PC-9 (cell line): ENCODE data around the gene GCDH.

ENCODE experiments used
- EZH2 ChIP-seq: fragments of 200-600 bp; sonication (generic); IDR thresholded peaks from 2 replicates; pipeline ENCODE4 v1.8.0; 2017; ENCODE audit warnings: antibody characterized with exemption, low read depth
- TF ChIP-seq, protein P1 (sequence below): fragments of 200-600 bp; sonication (generic); conservative IDR thresholded peaks from 2 replicates; pipeline ENCODE4 v1.6.1; 2017; ENCODE audit warnings: mixed run types, antibody characterized with exemption, mild to moderate bottlenecking, moderate library complexity

DNA sequence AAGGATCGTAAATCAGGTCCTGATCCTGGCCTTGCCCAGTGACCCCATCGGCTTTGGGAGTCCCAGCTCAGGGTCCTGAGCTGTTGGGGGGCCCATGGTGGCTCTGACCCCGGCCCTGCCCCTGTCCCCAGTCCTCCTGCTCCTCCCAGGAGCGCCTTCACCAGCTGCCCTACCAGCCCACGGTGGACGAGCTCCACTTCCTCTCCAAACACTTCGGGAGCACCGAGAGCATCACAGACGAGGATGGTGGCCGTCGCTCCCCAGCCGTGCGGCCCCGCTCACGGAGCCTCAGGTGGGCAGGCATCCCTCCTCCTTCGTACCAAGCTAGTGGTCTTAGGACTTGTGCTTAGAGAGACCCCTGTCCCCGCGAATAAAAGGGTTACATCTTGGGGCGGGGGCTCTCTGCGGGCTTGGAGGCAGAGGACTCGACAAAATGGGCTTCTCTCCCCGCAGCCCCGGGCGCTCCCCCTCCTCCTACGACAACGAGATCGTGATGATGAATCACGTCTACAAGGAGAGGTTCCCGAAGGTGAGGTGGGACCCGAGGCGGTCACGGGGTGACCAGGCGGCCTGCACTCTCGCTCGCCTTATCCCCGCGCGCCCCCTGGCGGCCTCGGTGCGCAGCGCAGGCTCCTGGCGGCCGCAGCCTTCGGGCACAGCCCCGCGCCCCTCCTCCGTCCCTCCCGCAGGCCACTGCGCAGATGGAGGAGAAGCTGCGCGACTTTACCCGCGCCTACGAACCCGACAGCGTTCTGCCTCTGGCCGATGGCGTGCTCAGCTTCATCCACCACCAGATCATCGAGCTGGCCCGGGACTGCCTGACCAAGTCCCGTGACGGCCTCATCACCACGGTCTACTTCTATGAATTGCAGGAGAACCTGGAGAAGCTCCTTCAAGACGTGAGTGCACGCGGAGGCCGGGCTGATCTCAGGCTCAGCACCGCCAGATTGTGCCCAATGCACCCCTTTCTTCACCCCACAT is 43.5 kb upstream of the GCDH start:
- no peak for TF ChIP-seq EZH2
- TF ChIP-seq, protein P1, sequence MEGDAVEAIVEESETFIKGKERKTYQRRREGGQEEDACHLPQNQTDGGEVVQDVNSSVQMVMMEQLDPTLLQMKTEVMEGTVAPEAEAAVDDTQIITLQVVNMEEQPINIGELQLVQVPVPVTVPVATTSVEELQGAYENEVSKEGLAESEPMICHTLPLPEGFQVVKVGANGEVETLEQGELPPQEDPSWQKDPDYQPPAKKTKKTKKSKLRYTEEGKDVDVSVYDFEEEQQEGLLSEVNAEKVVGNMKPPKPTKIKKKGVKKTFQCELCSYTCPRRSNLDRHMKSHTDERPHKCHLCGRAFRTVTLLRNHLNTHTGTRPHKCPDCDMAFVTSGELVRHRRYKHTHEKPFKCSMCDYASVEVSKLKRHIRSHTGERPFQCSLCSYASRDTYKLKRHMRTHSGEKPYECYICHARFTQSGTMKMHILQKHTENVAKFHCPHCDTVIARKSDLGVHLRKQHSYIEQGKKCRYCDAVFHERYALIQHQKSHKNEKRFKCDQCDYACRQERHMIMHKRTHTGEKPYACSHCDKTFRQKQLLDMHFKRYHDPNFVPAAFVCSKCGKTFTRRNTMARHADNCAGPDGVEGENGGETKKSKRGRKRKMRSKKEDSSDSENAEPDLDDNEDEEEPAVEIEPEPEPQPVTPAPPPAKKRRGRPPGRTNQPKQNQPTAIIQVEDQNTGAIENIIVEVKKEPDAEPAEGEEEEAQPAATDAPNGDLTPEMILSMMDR: peak; percentile 99
